ENCODE data around the gene PFDN4.

The PFDN4 gene

DNA sequence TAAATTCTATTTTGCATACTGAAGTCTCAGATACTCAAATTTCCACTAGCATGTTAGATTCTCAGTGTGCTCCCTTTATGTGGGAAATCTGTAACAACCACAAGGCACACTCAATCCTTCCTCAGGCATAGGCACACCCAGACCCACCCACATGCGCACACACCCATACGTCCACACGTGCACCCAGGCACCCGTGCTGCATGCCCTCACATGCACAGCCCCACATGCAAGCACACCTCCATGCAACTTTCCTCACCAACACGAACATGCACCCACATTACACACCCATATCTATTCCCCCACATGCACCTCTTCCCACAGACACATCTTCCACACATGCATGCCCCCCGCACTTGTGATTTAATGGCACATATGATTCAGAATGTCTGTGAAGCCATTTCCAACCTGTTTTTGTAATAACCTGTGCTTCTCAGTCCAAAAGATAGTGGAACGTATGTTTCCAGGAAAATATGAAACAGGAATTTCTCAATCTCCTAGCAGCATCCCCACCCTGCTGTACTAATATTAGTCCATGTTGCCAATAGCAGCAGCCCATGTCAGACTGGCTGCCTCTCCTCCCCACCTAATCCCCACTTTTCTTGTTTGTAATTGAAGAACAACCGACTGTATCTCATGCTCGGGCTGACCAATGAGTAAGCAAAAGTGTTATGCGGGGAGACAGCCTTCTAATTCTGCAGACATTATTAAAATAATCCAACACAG, 22.8 kb upstream of the PFDN4 start:
- no peak overlapping the region for H3K27ac ChIP-seq
- TF ChIP-seq, protein P1, sequence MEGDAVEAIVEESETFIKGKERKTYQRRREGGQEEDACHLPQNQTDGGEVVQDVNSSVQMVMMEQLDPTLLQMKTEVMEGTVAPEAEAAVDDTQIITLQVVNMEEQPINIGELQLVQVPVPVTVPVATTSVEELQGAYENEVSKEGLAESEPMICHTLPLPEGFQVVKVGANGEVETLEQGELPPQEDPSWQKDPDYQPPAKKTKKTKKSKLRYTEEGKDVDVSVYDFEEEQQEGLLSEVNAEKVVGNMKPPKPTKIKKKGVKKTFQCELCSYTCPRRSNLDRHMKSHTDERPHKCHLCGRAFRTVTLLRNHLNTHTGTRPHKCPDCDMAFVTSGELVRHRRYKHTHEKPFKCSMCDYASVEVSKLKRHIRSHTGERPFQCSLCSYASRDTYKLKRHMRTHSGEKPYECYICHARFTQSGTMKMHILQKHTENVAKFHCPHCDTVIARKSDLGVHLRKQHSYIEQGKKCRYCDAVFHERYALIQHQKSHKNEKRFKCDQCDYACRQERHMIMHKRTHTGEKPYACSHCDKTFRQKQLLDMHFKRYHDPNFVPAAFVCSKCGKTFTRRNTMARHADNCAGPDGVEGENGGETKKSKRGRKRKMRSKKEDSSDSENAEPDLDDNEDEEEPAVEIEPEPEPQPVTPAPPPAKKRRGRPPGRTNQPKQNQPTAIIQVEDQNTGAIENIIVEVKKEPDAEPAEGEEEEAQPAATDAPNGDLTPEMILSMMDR (conservative IDR thresholded peaks at IDR 0.05) = no peak

DNA sequence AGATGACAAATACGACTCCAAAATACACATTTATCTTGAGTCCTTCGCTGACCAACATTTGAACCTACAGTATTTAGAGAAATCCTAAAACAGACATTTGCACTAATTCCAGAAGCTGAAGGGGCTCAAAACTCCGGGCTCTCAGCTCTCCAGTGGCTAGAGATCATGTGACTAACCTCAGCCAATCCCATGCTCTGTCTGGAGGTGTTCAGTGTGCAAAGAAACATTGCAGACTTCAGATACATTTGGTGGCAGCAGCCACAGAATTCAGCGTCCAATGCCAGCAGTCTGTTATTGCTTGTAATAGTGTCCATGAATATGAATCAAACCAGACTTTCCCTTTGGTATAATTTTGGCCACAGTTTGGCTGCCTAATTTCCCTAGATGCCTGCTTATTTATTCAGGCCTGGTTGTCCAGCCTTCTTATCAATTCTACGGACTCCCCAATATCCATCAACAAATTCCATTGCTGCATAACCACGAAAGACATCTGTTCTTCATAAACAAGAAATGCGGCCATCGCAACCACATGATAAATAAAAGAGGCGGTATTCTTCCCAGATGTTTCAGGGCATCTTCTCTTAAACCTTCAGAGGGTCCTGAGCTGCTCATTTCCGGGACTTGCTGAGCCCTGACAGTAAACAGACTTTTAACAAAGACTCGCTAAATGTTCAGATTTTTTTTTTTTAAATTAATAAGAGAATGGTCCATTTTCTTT, 19.6 kb upstream of the PFDN4 start:
- TF ChIP-seq, protein P1 (conservative IDR thresholded peaks at IDR 0.05) = no peak
- H3K27ac ChIP-seq = no peak overlapping the region

DNA sequence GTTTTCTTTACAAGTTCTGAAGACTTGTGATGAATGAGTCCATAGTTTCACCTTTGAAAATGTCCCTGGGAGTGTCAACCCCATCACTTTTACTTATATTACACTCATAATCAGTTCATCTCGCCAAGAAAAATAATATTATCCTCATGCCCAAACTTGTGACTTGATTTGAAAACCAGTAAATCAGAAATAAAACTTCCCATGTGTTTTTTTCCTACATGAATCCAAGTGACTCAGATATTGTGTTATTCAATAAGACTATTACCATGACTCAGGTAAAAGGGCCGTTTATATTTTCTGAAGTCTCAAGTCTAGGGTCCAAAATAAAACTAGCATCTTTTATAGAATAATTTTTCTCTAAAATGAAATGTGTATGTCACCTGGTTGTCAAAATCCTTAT, 18.3 kb upstream of the PFDN4 start:
- H3K27ac ChIP-seq = no peak overlapping the region
- TF ChIP-seq, protein P1 (conservative IDR thresholded peaks at IDR 0.05) = no peak

DNA sequence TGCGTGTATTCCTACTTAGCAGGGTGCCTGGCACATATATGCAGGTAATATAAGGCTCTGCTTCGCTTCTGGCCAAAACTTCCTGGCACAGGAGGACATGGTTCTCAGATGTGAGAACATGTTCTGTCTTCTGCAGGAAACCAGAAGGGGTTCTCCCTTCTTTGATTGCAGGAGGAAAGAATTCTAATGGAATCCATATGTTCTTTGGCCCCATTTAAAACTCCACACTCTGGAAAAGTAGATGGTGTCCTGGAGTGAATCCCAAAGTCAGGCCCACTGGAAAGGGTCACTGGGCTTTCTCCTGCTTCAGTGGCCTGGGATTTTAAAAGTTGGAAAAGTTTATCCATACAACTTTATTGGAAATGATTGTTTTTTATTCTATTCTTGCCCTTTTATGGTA, 17.7 kb upstream of the PFDN4 start:
- TF ChIP-seq, protein P1 (conservative IDR thresholded peaks at IDR 0.05) = no peak
- no peak overlapping the region for H3K27ac ChIP-seq

DNA sequence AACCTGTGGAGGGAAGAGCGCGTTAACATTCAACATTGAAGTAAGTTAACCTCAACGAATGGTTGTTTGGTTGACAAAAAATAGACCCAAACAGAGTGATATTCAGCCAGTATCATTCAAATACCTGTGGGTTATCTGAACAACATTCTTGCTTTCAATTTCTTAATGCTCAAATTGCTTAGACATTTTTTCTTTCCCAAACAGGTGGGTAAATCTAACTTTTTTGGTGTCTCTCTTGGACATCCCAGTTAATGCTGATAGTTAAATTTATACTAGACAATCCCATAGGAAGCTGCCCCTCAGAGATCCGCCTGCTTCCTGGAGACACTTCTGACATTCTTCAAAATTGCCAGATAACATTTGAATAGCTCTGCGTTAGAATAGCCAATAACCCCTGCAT, 14.1 kb upstream of the PFDN4 start:
- H3K27ac ChIP-seq = no peak overlapping the region
- TF ChIP-seq, protein P1 (conservative IDR thresholded peaks at IDR 0.05) = no peak

DNA sequence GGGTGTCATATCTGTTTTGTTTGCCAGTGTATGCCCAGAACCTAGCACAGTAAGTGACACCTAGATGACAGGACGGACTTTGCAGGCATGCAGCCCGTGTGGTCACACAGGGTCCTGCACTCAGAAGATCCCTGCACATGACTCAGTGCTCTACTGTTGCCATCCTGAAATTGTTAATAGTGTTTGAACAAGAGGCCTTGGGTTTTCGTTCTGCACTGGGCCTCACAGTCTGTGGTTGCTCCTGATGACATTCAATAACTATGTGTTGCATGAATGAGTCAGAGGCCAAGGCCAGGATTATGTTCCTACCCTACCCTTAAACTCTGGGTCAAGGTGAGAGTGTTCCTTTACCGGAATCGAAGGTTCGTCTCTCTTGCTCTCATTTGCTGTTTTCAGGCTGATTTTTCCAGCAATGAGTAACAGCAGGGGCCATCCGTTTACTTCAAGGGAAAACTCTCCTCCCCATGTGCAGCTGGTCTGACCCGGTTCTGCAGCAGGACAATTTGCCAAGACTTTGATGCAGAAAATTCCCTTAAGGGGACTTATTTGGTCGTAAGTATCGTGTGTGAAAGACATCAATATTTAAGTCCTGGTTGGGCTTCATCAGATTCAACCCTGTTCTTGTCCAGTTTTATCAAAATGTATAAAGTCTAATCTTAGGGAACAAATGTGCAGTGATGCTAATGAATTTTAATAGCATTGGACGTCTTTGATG, 13.0 kb upstream of the PFDN4 start:
- H3K27ac ChIP-seq = no peak overlapping the region
- TF ChIP-seq, protein P1 (conservative IDR thresholded peaks at IDR 0.05) = no peak
